Spleen (tissue), 7 donors: ENCODE measurements around the gene NR1I2.

ENCODE experiments used
- POLR2A ChIP-seq, 3 donors: fragments of 450-650 bp; IDR thresholded peaks; one replicate each; pipeline ENCODE4 v1.5.1; 2017; ENCODE audit warnings: antibody characterized with exemption in 3 of 3, mild to moderate bottlenecking in 1 of 3
- TF ChIP-seq, protein P1 (sequence below), 11 experiments: fragments of 200-600 bp in 7 of 11; fragments of 450-650 bp in 4 of 11; sonication (generic) in 4 of 11; IDR thresholded peaks in 8 of 11; conservative IDR thresholded peaks in 3 of 11; 1 replicate in 7 of 11; 2 replicates in 4 of 11; pipeline versions ENCODE4 v1.4.0 to v1.8.0; 2016 to 2021; ENCODE audit warnings: antibody characterized with exemption in 11 of 11, inconsistent platforms in 4 of 11, mild to moderate bottlenecking in 1 of 11
- donor health status: DM: no; HTN: no; CAD: no; lungs with moderate emphysema.
- donor health status: DM: no; HTN: no; CAD: no.
- donor health status: DM: no; HTN: no; CAD: no.

DNA sequence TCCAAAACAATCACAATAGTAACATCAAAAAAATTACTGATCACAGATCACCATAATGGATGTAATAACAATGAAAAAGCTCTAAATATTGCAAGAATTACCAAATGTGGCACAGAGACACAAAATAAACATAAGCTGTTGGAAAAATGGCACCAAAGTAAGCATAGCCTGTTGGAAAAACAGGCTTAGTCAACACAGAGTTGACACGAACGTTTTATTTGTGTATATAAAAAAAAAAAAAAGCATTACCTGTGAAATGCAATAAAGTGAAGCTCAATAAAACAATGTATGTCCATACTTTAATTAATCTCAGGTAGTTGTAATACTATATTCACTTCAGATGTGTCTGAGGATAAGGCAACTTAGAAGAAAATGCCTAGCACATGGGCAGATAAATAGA is 77.1 kb downstream of the NR1I2 start:
- TF ChIP-seq, protein P1, sequence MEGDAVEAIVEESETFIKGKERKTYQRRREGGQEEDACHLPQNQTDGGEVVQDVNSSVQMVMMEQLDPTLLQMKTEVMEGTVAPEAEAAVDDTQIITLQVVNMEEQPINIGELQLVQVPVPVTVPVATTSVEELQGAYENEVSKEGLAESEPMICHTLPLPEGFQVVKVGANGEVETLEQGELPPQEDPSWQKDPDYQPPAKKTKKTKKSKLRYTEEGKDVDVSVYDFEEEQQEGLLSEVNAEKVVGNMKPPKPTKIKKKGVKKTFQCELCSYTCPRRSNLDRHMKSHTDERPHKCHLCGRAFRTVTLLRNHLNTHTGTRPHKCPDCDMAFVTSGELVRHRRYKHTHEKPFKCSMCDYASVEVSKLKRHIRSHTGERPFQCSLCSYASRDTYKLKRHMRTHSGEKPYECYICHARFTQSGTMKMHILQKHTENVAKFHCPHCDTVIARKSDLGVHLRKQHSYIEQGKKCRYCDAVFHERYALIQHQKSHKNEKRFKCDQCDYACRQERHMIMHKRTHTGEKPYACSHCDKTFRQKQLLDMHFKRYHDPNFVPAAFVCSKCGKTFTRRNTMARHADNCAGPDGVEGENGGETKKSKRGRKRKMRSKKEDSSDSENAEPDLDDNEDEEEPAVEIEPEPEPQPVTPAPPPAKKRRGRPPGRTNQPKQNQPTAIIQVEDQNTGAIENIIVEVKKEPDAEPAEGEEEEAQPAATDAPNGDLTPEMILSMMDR (IDR thresholded peaks at IDR 0.05 in 8 of 11, conservative IDR thresholded peaks at IDR 0.05 in 3 of 11) = no peak
- no peak for TF ChIP-seq POLR2A (IDR thresholded peaks at IDR 0.05)
